Heart left ventricle (tissue), 13 donors: Measurements from ENCODE around the gene TMPRSS7.

Source experiments
- CTCF ChIP-seq, 12 donors: fragments of 200-600 bp; sonication (generic) in 4 of 12; IDR thresholded peaks; one replicate each; pipeline versions ENCODE4 v1.5.0 to v1.8.0; 2018 to 2022; ENCODE audit warnings: antibody characterized with exemption in 12 of 12, mild to moderate bottlenecking in 5 of 12
- POLR2A ChIP-seq, 2 donors: fragments of 450-650 bp; IDR thresholded peaks; one replicate each; pipeline ENCODE4 v1.6.1; 2017; ENCODE audit warnings: antibody characterized with exemption in 2 of 2, mild to moderate bottlenecking in 2 of 2, moderate library complexity in 2 of 2
- donor health status: ischemic (EF 13 %, LVEDD 7.1; RV severe dilation, severe dysfunction).
- donor health status: DM: no; HTN: yes; CAD: no.
- donor health status: DM: no; HTN: no; CAD: no.
- donor health status: ischemic (EF 25% LVEDD 6.9; RV normal size, moderate dysfunction).
- donor health status: ischemic (EF 25% LVEDD 5.7; RV mildly dilated, moderate dysfunction).
- donor health status: ischemic (EF 35%, LVEDD 5.7; RV mildly dilated, moderate dysfunction).
- donor health status: nonischemic (EF 11% LVEDD 7.7; RV severe dilation, severe dysfunction).
- donor health status: DM: yes; HTN: yes; CAD: no.
- donor health status: PGD.
- donor health status: ischemic (EF 29% LVEDD 5.4; RV normal size, mild dysfunction).
- donor health status: nonischemic (EF 23%, LVEDD 6.1; RV moderate dilation, normal function).

- TF ChIP-seq POLR2A (IDR thresholded peaks at IDR 0.05) (no peak), CTCF (IDR thresholded peaks at IDR 0.05) (peak; percentile 47 to 81 (median 62))
Observed at GRCh38 chr3:111989061-111989678, 45.4 kb upstream of the TMPRSS7 start.
